Measurements from ENCODE around the gene FEM1B. TPM values are rescaled to one million over a fixed set of nuclear protein-coding genes. Genes with fewer than 3 reads are reported as not detected.

FEM1B gene
- total RNA-seq, 1 donor from 2014 or later, result 73.5 TPM

DNA sequence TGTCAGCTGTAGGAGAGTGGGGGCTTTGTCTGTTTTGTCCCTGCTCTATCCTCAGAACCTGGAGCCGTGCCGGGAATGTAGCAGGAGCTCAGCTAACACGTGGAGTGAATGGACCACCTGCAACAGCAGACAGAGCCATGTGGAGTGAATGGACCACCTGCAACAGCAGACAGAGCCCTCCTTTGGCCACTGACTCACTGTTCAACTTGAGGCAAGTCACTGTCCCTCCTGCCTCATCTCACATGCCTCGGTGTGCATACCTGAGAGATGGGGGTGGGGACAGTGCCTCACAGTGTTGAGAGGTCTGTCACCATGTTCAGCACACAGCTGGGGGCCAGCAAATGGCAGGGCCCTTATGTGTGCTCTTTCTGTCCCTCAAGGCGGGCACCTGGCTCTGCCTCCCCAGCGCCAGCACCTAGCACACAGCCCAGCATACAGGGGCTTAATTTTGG is 27.9 kb downstream of the FEM1B start:
- Histone ChIP-seq H3K27me3 (ENCODE audit: control insufficient read depth, insufficient read depth, low read length) (peaks cover 2% of the 10 kb centered on the region), H3K4me3 (ENCODE audit: low read depth, low read length) (no peak overlapping the region), H3K36me3 (ENCODE audit: control insufficient read depth, insufficient read depth, low read length) (no peaks in the 10 kb centered on the region)
- FAIRE-seq, result no peak
- no peak for DNase-seq (ENCODE audit: low read depth)
- no peak for TF ChIP-seq CTCF (IDR thresholded peaks at IDR 0.05; ENCODE audit: insufficient read depth, low read length, severe bottlenecking)

DNA sequence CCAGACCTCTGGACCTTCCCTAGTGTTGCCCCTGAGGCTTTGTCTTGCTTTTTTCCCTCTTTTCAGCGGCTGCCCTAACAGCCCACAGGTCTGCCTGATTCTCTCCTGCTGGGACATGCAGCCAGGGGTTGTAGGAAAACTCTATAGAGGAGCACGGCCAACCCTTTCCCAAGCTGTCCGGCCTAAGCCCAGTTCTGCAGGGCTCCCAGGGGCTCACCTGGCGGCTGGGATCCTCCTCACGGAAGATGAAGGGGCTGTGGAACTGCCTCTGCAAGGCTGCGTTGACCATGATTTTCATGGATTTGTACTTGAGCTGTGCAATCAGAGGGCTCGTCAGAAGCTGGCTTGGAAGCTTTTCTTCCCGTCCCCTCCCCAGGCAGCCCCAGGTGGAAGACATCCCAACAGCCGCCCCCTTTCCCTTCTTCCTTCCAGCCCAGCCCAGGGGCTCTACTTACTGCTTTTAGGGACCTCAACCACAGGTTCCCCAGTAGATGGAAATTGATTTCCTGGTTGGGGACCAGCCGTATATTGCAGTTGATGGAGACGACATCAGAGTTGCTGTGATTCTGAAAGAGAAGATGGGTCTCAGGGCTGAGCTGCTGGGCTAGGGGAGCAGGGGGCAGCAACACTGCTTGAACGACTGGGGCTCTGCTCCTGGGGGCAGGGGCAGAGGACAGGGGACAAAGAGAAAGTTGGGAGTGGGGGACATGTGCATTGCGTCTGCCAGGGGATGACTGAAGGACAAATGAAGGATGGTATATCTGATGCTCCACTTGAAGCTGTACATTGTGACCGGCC is 29.8 kb downstream of the FEM1B start:
- Histone ChIP-seq H3K27me3 (ENCODE audit: control insufficient read depth, insufficient read depth, low read length) (peaks cover 2% of the 10 kb centered on the region), H3K4me3 (ENCODE audit: low read depth, low read length) (no peak overlapping the region), H3K36me3 (ENCODE audit: control insufficient read depth, insufficient read depth, low read length) (no peaks in the 10 kb centered on the region)
- FAIRE-seq, result no peak
- DNase-seq (ENCODE audit: low read depth), result no peak
- TF ChIP-seq CTCF (IDR thresholded peaks at IDR 0.05; ENCODE audit: insufficient read depth, low read length, severe bottlenecking), result no peak

DNA sequence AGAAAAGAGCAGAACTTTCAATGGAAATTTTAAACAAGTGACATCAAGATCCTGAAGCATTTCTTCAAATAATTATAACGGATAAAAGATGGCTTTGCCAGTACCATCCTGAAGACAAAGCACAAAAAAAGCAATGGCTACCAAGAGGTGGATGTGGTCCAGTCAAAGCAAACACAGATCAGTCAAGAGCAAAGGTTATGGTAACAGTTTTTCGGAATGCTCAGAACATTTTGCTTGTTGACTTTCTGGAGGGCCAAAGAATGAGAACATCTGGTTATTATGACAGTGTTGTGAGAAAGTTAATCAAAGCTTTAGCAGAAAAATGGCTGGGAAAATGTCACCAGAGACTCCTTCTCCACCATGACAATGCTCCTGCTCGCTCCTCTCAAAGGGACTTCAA is 31.5 kb downstream of the FEM1B start:
- no peak overlapping the region for H3K4me3 ChIP-seq (ENCODE audit: low read depth, low read length)
- TF ChIP-seq CTCF (IDR thresholded peaks at IDR 0.05; ENCODE audit: insufficient read depth, low read length, severe bottlenecking), result no peak
- peaks cover 2% of the 10 kb centered on the region for H3K27me3 ChIP-seq (ENCODE audit: control insufficient read depth, insufficient read depth, low read length)
- no peaks in the 10 kb centered on the region for H3K36me3 ChIP-seq (ENCODE audit: control insufficient read depth, insufficient read depth, low read length)
- DNase-seq (ENCODE audit: low read depth), result no peak
- FAIRE-seq, result no peak

DNA sequence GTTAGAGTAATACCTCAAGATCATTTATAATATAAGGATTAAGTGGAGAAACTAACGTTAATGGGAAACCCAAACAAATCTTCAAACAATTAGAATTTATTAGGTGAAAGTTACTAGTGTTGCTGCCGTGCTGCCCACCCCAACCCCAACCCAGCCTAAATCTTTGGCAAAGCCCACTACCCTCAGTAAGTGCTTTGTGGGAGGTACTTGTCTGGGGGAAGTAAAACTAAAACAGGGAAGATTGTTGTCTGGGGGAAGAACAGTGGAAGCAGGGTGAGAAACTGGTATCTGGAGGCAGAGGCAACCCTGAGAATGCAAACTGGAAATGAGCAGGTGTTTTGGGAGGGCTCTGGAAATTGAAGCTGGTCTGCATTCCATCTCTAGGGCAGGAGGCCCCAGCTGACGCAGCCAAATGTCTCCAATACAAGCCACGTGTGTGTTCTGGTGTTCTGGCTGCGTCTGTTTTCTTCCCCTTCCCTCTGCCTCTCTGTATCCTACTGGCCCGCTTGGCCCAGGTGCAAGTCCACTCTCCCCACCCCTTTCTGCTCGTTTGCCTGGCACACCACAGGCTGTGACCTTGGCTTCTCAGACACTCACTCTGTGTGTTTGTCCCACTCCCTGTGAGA is 32.7 kb downstream of the FEM1B start:
- no peak for TF ChIP-seq CTCF (IDR thresholded peaks at IDR 0.05; ENCODE audit: insufficient read depth, low read length, severe bottlenecking)
- Histone ChIP-seq H3K36me3 (ENCODE audit: control insufficient read depth, insufficient read depth, low read length) (no peaks in the 10 kb centered on the region), H3K4me3 (ENCODE audit: low read depth, low read length) (no peak overlapping the region), H3K27me3 (ENCODE audit: control insufficient read depth, insufficient read depth, low read length) (peaks cover 2% of the 10 kb centered on the region)
- FAIRE-seq (no peak), DNase-seq (ENCODE audit: low read depth) (no peak)

- Histone ChIP-seq H3K27me3 (ENCODE audit: control insufficient read depth, insufficient read depth, low read length) (peaks cover 2% of the 10 kb centered on the region), H3K36me3 (ENCODE audit: control insufficient read depth, insufficient read depth, low read length) (no peaks in the 10 kb centered on the region), H3K4me3 (ENCODE audit: low read depth, low read length) (no peak overlapping the region)
- DNase-seq (ENCODE audit: low read depth) (no peak), FAIRE-seq (no peak)
- TF ChIP-seq CTCF (IDR thresholded peaks at IDR 0.05; ENCODE audit: insufficient read depth, low read length, severe bottlenecking), result no peak
These were observed 33.4 kb downstream of the FEM1B start for GRCh38 chr15:68310804-68311463.

Measured in bronchial epithelial cell (primary cell).